GM12875 (cell line): Measurements from ENCODE around the gene SDK1.

ENCODE experiments used
- H3K4me3 ChIP-seq: one replicate; pipeline ENCODE4 v1.5.1; 2011; ENCODE audit warnings: low read depth, low read length, control low read depth
- TF ChIP-seq, protein P1 (sequence below): IDR thresholded peaks from 2 replicates; pipeline ENCODE4 v1.5.1; 2011; ENCODE audit warnings: low read depth, mild to moderate bottlenecking, control low read depth, inconsistent platforms, low read length, moderate library complexity, borderline replicate concordance; ENCODE audit not compliant: insufficient read depth

Gene SDK1

DNA sequence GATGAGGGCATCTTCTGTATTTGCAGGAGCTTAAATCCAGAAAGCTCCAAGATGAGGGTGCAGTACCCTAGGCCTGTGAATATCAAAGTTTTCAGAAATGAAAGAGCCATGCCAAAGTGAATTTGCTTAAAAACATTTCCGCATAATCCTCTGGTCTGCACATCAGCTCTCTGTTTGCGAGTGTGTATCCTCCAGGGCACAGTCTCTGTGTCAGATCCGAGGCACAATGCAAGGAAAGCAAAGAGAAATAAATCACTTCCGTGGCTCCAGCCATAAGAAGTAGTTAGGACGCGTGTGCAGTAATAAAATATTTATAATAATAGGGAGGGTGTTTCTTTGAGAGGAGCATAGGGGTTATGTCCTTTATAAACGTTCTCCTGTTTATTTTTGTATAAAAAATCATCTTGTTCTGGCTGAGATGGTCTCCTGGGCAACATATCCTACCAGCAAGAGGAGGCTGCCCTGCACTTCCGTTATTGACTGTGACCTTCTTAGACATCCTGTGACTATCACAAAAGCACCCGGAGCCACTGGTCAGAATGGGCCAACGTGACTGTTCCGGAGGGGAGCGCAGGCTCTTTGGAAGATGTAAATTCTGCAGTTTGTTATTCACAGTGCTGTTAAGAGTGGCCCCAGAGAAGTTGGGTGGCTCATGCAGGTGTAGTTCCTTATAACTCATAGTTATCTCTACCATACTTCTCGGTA lies 713.4 kb downstream of the SDK1 start:
- TF ChIP-seq, protein P1, sequence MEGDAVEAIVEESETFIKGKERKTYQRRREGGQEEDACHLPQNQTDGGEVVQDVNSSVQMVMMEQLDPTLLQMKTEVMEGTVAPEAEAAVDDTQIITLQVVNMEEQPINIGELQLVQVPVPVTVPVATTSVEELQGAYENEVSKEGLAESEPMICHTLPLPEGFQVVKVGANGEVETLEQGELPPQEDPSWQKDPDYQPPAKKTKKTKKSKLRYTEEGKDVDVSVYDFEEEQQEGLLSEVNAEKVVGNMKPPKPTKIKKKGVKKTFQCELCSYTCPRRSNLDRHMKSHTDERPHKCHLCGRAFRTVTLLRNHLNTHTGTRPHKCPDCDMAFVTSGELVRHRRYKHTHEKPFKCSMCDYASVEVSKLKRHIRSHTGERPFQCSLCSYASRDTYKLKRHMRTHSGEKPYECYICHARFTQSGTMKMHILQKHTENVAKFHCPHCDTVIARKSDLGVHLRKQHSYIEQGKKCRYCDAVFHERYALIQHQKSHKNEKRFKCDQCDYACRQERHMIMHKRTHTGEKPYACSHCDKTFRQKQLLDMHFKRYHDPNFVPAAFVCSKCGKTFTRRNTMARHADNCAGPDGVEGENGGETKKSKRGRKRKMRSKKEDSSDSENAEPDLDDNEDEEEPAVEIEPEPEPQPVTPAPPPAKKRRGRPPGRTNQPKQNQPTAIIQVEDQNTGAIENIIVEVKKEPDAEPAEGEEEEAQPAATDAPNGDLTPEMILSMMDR, result no peak
- H3K4me3 ChIP-seq, result no peak overlapping the region

GRCh38 chr7:4015371-4015770 lies 714.3 kb downstream of the SDK1 start:
- H3K4me3 ChIP-seq, result no peak overlapping the region
- TF ChIP-seq, protein P1, result no peak

DNA sequence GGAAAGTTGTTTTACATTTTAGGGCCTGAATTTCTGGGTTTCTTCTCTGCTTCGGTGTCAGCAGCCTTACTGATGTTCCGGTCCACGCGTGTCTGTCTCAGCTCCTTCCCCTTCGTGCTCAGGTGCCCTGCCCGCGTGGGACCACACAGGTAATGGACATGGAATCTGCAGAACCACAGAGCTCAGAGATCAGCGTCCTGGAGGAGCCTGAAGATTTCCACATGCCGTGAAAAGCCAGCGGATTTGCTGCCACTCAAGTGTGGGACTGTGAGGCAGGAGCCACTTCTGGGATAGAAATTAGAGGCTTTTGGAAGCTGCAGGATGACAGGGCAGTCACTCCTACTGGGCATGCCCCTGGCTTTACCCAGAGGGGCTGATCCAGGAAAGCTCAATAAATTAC lies 714.9 kb downstream of the SDK1 start:
- TF ChIP-seq, protein P1, result no peak
- no peak overlapping the region for H3K4me3 ChIP-seq

GRCh38 chr7:4017081-4017480 lies 716.0 kb downstream of the SDK1 start:
- TF ChIP-seq, protein P1, result no peak

DNA sequence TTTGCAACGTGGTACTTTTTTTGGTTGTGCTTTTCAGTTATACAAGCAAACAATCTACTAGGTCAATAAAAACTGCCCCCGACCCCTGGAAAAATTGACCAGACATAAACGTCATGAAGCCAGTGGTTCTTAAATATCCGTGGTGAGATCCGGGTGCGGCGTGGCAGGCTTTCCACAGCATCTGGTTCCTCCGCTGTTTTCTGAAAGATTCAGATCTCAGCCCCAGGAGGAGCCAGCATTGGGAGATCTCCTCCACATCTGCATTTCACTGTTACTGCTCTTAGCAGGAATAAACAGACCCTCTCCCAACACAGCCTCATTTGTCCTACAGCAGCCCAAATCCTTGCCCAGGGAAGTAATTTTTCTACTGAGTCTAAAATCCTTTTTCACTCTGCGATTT lies 716.7 kb downstream of the SDK1 start:
- H3K4me3 ChIP-seq, result no peak overlapping the region
- TF ChIP-seq, protein P1, result no peak

More at GRCh38 chr7:4017081-4017480, 716.0 kb downstream of the SDK1 start:
- H3K4me3 ChIP-seq, result no peak overlapping the region

DNA sequence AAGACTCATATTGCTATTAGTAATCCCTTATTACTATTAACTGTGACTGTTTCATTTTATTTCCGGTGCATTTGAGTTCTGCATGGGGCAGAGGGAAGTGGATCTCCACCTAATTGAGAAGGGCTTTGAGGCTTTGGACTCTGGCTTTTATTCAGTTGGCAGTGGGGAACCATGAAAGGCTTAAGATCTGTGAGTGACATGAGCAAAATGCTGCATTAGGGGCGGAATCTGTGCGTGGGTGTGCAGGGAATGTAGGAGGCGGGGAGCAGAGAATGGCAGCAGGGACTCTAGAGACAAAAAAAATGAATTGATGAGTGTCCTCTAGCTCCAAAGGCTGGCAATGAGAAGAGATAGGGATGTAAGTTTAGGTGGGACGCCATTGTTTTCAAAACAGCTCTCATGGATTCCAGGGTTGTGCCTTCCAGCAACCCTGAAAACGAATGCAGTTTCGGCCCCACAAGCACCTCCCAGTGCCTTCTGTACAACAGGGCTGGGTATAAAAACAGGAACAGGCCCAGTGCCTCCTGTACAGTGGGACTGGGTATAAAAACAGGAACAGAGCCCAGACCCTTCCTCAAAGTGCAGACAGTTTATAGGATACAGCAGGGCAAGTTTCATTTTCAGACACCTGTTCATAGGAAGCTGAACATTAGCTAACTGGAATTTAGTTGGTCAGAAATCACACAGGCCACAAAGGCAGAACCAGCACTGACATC lies 717.7 kb downstream of the SDK1 start:
- TF ChIP-seq, protein P1, result no peak
- no peak overlapping the region for H3K4me3 ChIP-seq

- no peak overlapping the region for H3K4me3 ChIP-seq
Observed at GRCh38 chr7:4020086-4020485, 719.0 kb downstream of the SDK1 start.

More at GRCh38 chr7:4020086-4020485, 719.0 kb downstream of the SDK1 start:
- TF ChIP-seq, protein P1, result no peak
